Keratinocyte (primary cell): Measurements from ENCODE around the gene SMG9.

Experiments
- EZH2 ChIP-seq: IDR thresholded peaks from one replicate; pipeline ENCODE4 v1.6.1; 2012; ENCODE audit warnings: inconsistent platforms, mild to moderate bottlenecking, low read length, moderate library complexity
- TF ChIP-seq, protein P1 (sequence below), 3 experiments: IDR thresholded peaks in 1 of 3; conservative IDR thresholded peaks in 1 of 3; optimal IDR thresholded peaks in 1 of 3; 2 replicates in 2 of 3; 3 replicates in 1 of 3; pipeline versions ENCODE3 to v1.5.1; 2011; ENCODE audit warnings: low read length in 3 of 3, mild to moderate bottlenecking in 3 of 3, moderate library complexity in 2 of 3, control low read depth in 1 of 3, inconsistent platforms in 1 of 3; ENCODE audit not compliant: insufficient read depth in 2 of 3; ENCODE audit errors: extremely low read depth in 1 of 3

DNA sequence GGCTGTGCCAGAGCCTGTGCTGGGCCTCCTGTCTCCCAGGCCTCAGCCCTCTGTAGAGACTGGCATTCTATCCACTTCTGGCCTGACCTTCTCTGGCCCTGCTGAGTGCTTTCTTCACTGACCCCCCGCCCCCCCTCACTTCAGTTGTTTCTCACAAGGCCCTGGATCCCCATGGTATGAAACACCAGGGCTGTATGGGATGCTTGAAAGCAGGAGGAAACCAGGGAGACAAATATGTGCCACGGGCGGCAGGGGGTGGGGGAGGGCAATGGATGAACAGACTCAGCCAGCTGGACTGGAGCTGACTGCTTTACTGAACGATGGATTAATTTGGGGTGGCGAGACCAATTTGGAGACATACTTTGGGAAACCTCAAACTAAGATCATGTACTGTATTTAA, 24.8 kb downstream of the SMG9 start:
- TF ChIP-seq, protein P1, sequence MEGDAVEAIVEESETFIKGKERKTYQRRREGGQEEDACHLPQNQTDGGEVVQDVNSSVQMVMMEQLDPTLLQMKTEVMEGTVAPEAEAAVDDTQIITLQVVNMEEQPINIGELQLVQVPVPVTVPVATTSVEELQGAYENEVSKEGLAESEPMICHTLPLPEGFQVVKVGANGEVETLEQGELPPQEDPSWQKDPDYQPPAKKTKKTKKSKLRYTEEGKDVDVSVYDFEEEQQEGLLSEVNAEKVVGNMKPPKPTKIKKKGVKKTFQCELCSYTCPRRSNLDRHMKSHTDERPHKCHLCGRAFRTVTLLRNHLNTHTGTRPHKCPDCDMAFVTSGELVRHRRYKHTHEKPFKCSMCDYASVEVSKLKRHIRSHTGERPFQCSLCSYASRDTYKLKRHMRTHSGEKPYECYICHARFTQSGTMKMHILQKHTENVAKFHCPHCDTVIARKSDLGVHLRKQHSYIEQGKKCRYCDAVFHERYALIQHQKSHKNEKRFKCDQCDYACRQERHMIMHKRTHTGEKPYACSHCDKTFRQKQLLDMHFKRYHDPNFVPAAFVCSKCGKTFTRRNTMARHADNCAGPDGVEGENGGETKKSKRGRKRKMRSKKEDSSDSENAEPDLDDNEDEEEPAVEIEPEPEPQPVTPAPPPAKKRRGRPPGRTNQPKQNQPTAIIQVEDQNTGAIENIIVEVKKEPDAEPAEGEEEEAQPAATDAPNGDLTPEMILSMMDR (optimal IDR thresholded peaks at IDR 0.05 in 1 of 3, IDR thresholded peaks at IDR 0.05 in 1 of 3, conservative IDR thresholded peaks at IDR 0.05 in 1 of 3; ENCODE audit: extremely low read depth in 1 of 3, insufficient read depth in 2 of 3, low read length in 3 of 3) = no peak
- TF ChIP-seq EZH2 = no peak
